Measurements from ENCODE around the gene SLC4A8. TPM values are rescaled to one million over a fixed set of nuclear protein-coding genes. Genes with fewer than 3 reads are reported as not detected.

SLC4A8 gene
- total RNA-seq: 3.3 TPM

DNA sequence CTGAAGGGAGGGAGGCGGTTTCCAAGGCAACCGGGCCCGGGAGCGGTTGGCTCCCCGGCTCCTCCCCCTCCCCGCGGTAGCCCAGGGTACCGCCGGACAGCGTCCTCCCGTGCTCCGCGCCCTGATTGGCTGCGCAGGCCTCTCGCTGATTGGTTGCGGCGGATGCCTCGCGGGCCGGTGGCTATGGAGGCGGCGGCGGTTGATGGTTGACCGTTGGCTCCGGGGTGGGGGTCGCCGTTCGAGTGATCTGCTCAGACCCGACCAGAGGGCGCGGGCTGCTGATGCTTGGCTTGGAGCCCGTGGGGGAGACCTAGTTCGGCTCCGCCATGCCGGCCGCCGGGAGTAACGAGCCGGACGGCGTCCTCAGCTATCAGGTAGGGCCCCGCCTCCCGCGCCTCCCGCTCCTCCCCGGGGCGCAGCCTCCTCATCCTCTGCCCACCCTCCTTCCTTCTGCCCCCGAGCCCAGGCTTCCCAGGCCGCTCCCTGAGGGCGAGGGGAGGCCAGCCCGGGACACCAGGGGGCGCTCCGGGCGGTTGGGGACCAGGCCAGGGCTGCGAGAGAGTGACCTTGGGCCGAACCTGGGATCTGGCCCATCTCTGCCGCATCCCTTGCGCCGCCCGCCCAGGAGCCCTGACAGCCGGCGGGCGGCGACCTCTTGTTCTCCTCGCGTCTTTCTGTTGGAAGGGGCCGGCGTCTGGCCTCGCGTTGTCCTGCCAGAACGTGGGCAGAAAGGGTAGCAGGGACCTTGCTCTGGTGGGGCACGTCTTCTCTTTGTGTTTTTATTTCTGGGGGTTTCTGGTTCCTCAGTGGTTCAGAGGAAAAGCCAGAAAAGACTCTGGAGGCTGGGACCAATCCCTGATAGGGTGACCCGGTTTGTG, at the start of gene SLC4A8:
TSS of gene SLC4A8 (plus strand) at position 170 of the 878 bp plus-strand sequence. CDS start at position 327, 157 bp downstream.
- Histone ChIP-seq H3K4me3 (ENCODE audit: low read length) (peak within 1 kb of the TSS; percentile 51), H3K27me3 (ENCODE audit: insufficient read depth, low read length) (no peaks in the 10 kb centered on the region), H3K9me3 (ENCODE audit: low read depth, low read length) (no peaks in the 10 kb centered on the region), H3K4me1 (ENCODE audit: insufficient read depth, low read length) (peaks cover 16% of the 10 kb centered on the region)

DNA sequence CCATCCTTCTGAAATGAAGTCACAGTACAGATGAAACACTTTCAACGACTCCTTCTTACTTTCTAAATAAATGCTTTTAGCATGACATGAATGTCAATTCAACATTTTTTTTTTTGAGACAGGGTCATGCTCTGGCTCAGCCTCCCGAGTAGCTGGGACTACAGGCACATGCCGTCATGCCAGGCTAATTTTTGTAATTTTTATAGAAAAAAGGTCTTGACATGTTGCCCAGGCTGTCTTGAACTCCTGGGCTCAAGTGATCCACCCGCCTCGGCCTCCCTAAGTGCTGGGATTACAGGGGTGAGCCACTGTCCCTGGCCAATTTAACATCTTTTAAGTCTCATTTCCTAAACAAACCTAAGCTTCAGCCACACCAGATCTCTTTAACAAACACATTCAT, 49.8 kb upstream of the SLC4A8 start:
- no peaks in the 10 kb centered on the region for H3K9me3 ChIP-seq (ENCODE audit: low read depth, low read length)
- no peaks in the 10 kb centered on the region for H3K27me3 ChIP-seq (ENCODE audit: insufficient read depth, low read length)
- no peak overlapping the region for H3K4me3 ChIP-seq (ENCODE audit: low read length)
- H3K4me1 ChIP-seq (ENCODE audit: insufficient read depth, low read length): peaks cover 18% of the 10 kb centered on the region

DNA sequence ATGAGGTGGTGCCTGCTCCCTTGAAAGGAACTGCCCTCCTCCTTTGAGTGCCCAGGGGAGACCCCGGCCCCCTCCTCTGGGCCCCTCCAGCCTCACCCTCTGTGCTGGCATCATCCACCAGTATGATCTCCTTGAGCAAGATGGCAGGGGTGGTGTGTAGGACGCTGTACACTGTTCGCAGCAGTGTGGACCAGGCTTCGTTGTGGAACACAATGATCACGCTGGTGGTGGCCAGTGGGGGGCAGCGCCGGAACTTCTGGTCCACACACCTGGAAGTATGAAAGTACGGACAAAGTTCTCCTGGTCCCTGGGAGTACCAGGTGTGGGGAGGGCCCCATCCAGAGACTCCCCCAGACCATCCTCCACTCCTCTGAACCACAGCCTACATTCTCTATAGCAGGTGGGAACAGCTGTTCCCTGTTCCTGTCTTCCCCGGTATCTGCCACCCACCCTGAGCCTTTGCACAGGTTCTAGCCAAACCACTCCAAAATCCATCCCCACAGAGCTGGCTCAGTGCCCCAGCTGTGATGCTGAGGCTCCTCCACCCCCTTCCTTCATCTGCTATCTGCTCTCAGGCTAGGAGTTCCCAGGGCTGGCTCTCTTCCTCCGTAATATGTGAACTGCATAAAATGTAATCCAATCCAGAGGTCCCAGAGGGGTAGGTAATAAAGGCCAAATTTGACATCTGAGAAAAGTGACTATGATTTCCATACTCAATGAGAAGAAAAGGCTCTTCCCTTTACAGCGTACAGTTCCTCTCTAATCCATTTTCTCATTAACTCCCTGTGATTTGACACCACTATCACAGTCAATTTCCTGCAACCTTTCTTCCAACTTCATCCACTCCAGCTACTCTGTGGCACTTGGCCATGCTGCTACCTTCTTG, 47.3 kb upstream of the SLC4A8 start:
- Histone ChIP-seq H3K4me3 (ENCODE audit: low read length) (no peak overlapping the region), H3K9me3 (ENCODE audit: low read depth, low read length) (no peaks in the 10 kb centered on the region), H3K4me1 (ENCODE audit: insufficient read depth, low read length) (peaks cover 16% of the 10 kb centered on the region), H3K27me3 (ENCODE audit: insufficient read depth, low read length) (no peaks in the 10 kb centered on the region)

DNA sequence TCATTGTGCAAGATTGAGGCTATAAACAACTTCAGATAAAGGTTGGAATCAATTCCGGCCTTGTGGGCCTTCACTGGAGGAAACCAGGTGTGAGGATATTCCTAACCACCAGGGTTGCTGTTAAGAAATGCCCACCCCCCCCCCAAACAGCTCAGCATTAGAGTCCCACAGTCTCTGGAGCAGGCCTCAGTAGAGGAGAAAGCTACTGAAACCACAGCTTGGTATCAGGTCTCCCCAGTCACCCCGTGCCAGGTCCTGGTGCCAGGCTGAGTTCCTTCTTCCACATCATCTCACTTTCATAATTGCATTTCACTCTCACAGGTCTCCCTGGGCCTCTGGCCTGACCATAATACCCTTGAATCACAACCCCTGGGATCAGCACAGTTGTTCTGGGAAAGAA, 45.9 kb upstream of the SLC4A8 start:
- Histone ChIP-seq H3K27me3 (ENCODE audit: insufficient read depth, low read length) (no peaks in the 10 kb centered on the region), H3K4me3 (ENCODE audit: low read length) (no peak overlapping the region), H3K4me1 (ENCODE audit: insufficient read depth, low read length) (peaks cover 18% of the 10 kb centered on the region), H3K9me3 (ENCODE audit: low read depth, low read length) (no peaks in the 10 kb centered on the region)

DNA sequence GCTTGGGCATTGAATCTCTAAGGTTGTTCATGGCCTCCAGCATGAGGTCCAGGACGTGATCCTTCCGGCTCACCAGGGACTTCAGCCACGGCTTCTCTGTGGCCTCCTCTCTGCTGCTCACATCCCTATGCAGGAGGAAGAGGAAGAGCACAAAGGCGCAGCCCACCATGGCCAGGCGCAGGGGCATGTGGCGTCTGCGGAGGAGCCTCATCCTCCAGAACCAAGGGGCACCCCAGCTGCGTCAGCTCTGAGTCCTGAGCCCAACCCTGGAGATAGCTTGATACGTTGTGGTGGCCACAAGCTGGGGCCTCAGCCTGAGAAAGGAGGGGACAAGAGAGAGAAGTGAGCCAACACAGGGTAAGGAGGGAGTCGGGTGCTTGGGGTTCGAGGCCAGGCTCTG, 45.1 kb upstream of the SLC4A8 start:
- Histone ChIP-seq H3K27me3 (ENCODE audit: insufficient read depth, low read length) (no peaks in the 10 kb centered on the region), H3K9me3 (ENCODE audit: low read depth, low read length) (no peaks in the 10 kb centered on the region), H3K4me3 (ENCODE audit: low read length) (no peak overlapping the region), H3K4me1 (ENCODE audit: insufficient read depth, low read length) (peaks cover 20% of the 10 kb centered on the region)

DNA sequence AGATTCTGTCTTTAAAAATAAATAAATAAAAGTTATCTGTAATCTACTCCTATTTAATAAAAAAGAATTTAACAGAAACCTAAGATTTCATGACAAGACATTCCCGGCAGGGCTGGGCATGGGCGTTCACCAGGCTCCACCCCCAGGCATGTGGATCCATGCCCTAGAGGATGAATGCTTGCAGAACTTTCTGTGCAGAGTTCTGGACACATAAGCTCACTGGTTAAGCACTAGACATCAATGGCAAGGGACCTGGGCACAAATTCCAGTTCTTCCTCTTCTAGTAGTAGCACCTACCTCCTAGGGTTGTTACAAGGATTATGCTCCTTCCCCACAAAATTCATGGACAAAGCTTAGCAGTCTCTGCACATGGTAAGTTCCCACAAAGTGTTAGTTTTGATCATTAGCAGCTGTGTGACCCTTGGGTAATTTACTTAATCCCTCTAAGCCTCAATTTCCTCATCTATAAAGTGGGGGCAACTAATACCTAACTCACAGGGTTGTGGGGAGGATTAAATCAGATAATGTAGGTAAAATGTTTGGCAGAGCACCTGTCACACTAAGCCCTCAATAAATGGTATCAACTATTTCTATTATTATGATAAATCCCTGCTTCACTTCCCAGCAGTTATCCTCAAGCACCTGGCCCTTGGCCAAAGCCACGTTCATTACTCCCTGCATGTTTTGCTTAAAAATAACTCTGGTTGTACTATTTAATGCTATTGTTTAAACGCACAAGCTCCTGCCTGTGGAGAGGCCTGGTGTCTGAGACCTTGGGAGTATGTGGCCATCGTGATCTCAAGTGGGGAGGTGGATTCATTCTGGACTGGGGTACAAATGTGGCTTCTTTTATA, 43.2 kb upstream of the SLC4A8 start:
- Histone ChIP-seq H3K27me3 (ENCODE audit: insufficient read depth, low read length) (no peaks in the 10 kb centered on the region), H3K9me3 (ENCODE audit: low read depth, low read length) (no peaks in the 10 kb centered on the region), H3K4me3 (ENCODE audit: low read length) (no peak overlapping the region), H3K4me1 (ENCODE audit: insufficient read depth, low read length) (peaks cover 20% of the 10 kb centered on the region)

DNA sequence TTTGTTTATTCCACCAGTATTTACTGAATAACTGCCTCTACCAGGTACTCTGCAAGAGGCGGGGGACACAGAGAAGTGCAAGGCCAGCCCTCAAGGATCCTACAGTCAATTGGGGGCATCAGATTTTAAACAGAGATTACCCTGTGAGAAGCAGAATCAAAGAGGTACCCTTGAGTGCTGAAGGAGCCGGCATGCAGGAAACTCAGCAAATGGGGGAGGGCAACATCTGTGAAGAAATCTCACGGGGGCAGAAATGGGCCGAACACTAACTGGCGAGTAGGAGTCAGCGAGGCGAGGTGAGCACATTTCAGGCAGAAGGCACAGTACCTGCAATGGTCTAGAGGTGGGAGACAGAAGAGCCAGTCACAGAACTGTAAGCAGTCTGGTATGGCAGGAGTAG, 42.5 kb upstream of the SLC4A8 start:
- peaks cover 20% of the 10 kb centered on the region for H3K4me1 ChIP-seq (ENCODE audit: insufficient read depth, low read length)
- H3K4me3 ChIP-seq (ENCODE audit: low read length): no peak overlapping the region
- H3K27me3 ChIP-seq (ENCODE audit: insufficient read depth, low read length): no peaks in the 10 kb centered on the region
- no peaks in the 10 kb centered on the region for H3K9me3 ChIP-seq (ENCODE audit: low read depth, low read length)

DNA sequence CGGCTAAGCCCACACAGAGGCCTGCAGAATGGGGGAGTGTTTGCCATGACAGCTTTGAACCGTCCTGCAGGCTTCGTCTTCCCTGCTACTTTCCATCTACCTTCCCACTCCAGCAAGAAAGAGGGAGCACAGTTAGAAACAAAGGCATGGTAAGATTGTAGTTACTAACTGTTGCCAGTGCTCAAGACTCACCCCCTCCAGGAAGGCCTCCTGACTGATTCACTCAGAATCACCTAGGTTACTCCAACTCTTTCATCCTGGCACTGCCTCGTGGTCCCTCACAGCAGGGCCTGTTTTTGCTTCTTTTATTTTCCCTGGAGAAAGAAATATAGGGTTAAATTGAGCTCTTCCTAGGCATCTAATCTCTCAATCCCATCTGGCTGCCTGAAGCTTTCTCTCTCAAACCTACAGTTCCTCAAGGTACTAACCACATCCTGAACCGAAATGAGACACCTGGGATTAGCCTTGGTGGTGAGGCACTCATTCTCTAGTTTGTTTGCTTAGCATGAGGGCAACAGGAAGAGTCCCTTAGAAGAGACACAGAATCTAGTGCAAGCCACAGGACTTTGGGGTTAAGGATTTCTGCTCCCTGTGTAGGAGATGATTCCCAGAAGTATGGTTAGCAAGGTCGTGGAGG, 41.2 kb upstream of the SLC4A8 start:
- H3K9me3 ChIP-seq (ENCODE audit: low read depth, low read length): no peaks in the 10 kb centered on the region
- H3K4me3 ChIP-seq (ENCODE audit: low read length): no peak overlapping the region
- peaks cover 32% of the 10 kb centered on the region for H3K4me1 ChIP-seq (ENCODE audit: insufficient read depth, low read length)
- H3K27me3 ChIP-seq (ENCODE audit: insufficient read depth, low read length): no peaks in the 10 kb centered on the region

DNA sequence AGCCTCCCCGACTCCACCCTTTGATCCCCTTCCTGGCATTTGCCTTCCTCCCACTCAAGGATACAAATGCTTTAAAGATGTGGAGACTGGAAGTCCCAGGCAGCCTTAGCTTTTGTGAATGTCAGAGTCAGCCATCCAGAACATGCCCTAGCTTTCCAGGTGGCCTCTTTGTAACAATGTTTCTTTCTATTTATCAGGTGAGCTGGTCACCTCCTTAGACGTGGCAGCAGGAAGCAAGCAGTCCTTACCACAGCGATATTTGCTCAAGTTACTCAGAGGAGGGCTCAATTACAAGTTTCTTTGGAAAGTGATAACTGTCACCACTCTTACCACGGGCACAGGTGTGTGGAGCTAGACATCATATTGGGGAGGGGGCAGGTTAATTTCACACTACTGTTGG, 38.3 kb upstream of the SLC4A8 start:
- no peaks in the 10 kb centered on the region for H3K27me3 ChIP-seq (ENCODE audit: insufficient read depth, low read length)
- no peaks in the 10 kb centered on the region for H3K9me3 ChIP-seq (ENCODE audit: low read depth, low read length)
- peaks cover 59% of the 10 kb centered on the region for H3K4me1 ChIP-seq (ENCODE audit: insufficient read depth, low read length)
- no peak overlapping the region for H3K4me3 ChIP-seq (ENCODE audit: low read length)

DNA sequence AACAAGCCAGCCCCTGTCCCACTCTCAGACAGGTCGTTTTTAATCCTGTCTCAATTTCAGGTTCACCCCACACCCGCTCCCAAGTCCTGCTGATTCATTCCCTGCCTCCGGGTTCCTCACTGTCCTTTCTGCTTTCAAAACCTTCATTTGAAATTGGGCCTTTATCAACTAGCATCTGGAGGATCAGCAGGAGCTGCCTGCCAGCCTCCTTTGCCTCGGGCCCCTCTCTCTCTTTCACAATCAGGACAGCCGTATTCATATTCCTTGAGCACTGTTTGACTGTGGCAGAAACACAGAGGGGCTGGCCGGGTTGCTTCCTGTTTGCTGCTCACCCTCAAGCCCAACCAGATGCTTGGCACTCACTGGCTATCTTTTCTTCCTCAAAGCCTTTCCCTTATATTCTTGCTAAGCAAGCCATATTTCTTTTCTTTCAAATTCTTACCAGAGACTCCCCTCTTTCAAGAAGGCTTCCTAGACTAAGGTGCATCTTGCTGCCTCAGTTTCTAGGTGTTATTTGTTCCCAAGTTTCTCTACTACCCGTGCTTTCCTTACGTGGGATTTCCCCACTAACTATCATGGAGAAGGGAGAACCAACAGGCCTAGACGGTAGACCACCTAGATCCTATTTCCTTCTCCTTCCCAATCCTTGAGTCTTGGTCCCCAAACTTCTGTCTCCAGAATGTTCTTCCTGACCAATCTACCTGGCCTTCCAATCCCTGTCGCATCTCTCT, 36.4 kb upstream of the SLC4A8 start:
- Histone ChIP-seq H3K27me3 (ENCODE audit: insufficient read depth, low read length) (no peaks in the 10 kb centered on the region), H3K9me3 (ENCODE audit: low read depth, low read length) (no peaks in the 10 kb centered on the region), H3K4me1 (ENCODE audit: insufficient read depth, low read length) (peaks cover 64% of the 10 kb centered on the region), H3K4me3 (ENCODE audit: low read length) (no peak overlapping the region)

DNA sequence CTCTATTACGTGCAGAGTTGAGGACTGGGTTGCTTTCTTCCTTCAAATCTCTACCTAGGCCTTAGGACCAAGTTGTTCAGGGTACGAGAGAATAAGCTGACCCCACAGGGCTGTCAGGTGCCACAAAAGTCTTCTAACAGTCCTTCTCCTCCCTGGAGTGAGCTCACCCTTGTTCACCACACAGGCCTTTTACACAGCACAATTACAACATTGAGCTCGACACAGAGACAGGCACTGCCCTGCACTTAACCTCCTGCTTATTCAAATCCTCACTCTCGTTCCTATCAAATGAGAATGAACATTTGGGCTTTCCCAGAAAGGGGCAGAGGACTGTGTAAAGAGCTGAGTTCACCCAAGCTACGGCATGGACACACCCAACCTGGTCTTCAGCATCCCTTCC, 35.8 kb upstream of the SLC4A8 start:
- H3K9me3 ChIP-seq (ENCODE audit: low read depth, low read length): no peaks in the 10 kb centered on the region
- H3K4me3 ChIP-seq (ENCODE audit: low read length): no peak overlapping the region
- no peaks in the 10 kb centered on the region for H3K27me3 ChIP-seq (ENCODE audit: insufficient read depth, low read length)
- H3K4me1 ChIP-seq (ENCODE audit: insufficient read depth, low read length): peaks cover 64% of the 10 kb centered on the region

DNA sequence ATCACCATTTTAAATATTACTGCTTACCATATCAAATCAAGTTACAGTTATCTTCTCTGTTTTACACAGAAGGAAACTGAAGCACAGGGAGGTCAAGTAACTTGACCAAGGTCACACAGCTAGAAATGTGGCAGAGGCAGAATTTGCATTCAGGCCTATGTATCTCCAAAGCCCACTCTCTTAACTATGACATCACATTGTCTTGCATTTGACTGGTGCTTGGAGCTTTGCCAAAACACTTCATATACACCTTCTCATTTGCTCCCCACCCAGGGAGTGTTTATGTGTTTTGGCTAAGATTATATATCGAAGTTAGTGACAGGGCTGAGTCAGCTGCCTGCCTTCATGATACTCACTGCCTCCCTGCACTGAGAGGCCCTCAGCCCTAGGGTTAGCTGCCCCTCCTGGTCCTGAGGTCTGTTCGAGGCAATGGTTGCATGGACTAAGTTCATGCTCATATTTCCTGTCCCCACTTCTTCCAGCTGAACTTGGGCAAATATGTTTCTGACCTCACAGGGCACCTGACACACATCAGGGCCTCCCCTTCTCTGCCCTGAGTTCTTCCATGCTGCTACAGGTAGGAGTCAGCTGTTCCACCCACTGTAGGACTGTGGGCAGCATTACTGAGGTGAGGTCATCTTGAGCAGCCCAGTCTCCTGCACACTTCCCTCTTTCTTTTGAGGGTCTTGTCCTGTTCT, 35.2 kb upstream of the SLC4A8 start:
- Histone ChIP-seq H3K27me3 (ENCODE audit: insufficient read depth, low read length) (no peaks in the 10 kb centered on the region), H3K4me1 (ENCODE audit: insufficient read depth, low read length) (peaks cover 66% of the 10 kb centered on the region), H3K4me3 (ENCODE audit: low read length) (no peak overlapping the region), H3K9me3 (ENCODE audit: low read depth, low read length) (no peaks in the 10 kb centered on the region)

DNA sequence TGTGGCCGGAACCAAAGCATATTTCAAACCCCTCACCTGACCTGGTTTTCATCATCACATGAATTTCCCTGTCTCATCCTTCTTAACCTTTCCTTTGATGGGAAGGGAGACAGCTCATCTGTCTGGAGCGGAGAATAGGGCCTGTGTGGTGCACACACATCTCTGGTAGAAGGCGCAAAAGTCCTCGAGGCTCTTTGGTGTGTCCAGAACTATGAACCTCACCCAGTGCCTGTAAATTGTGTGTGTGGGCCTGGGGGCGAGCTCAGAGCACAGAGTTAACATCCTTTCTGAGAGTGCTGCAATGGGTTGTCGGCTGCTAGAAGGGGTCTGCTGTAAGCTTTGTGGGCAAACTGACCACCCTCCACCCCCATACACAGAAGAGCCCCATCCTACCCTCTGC, 34.2 kb upstream of the SLC4A8 start:
- Histone ChIP-seq H3K4me3 (ENCODE audit: low read length) (no peak overlapping the region), H3K4me1 (ENCODE audit: insufficient read depth, low read length) (peaks cover 76% of the 10 kb centered on the region), H3K9me3 (ENCODE audit: low read depth, low read length) (no peaks in the 10 kb centered on the region), H3K27me3 (ENCODE audit: insufficient read depth, low read length) (no peaks in the 10 kb centered on the region)
